CD4-positive, alpha-beta T cell (primary cell): Measurements from ENCODE around the gene CLPTM1. TPM values are rescaled to one million over a fixed set of nuclear protein-coding genes. Genes with fewer than 3 reads are reported as not detected.

Source experiments
- ATAC-seq: fragments of 200-7000 bp; cut with Tn5 transposase; one replicate; pipeline ENCODE4 v1.10.0; 2022; ENCODE audit warnings: mild to moderate bottlenecking; ENCODE audit not compliant: poor library complexity
- CTCF ChIA-PET: fragments of 350-600 bp; sonication (Branson Sonifier 250); formaldehyde crosslinking; loops from one replicate; lab custom pipeline; 2021; ENCODE audit warnings: antibody characterized with exemption, inconsistent platforms; lab: Charles Lee
- POLR2A ChIA-PET: fragments of 350-600 bp; sonication (Branson Sonifier 250); formaldehyde crosslinking; loops from one replicate; lab custom pipeline; 2021; ENCODE audit warnings: antibody characterized with exemption, inconsistent platforms; lab: Charles Lee
- DNase-seq, 14 experiments: peaks; one replicate each; pipeline ENCODE4 v3.0.0-alpha.2; 2013 to 2020; ENCODE audit warnings: mixed read lengths in 2 of 14
- H3K27ac ChIP-seq, 2 donors: one replicate each; pipeline versions ENCODE4 v1.5.1 to v1.7.0; 2013; ENCODE audit warnings: low read length in 2 of 2, low read depth in 1 of 2, mild to moderate bottlenecking in 1 of 2
- H3K27me3 ChIP-seq, 2 experiments: 1 replicate in 1 of 2; 2 replicates in 1 of 2; pipeline versions ENCODE4 v1.6.1 to v1.7.0; 2013; ENCODE audit warnings: low read length in 2 of 2, control low read depth in 1 of 2, mild to moderate bottlenecking in 1 of 2, moderate library complexity in 1 of 2; ENCODE audit not compliant: insufficient read depth in 2 of 2, control insufficient read depth in 1 of 2
- H3K36me3 ChIP-seq: one replicate; pipeline ENCODE4 v1.6.1; 2013; ENCODE audit warnings: low read length, control low read depth; ENCODE audit not compliant: insufficient read depth
- H3K4me1 ChIP-seq: one replicate; pipeline ENCODE4 v1.6.1; 2013; ENCODE audit warnings: low read length, control low read depth; ENCODE audit not compliant: insufficient read depth
- H3K4me3 ChIP-seq: one replicate; pipeline ENCODE4 v1.5.1; 2013; ENCODE audit warnings: mild to moderate bottlenecking, low read length, moderate library complexity
- H3K9me3 ChIP-seq, 2 experiments: 1 replicate in 1 of 2; 2 replicates in 1 of 2; pipeline versions ENCODE4 v1.6.1 to v1.7.0; 2013; ENCODE audit warnings: low read length in 2 of 2, mild to moderate bottlenecking in 2 of 2, control low read depth in 1 of 2, moderate library complexity in 1 of 2; ENCODE audit not compliant: control insufficient read depth in 1 of 2, insufficient read depth in 1 of 2
- H3K27ac Mint-ChIP-seq: one replicate; pipeline ENCODE4 v1.8.0; 2020; ENCODE audit warnings: mixed read lengths
- H3K27me3 Mint-ChIP-seq: one replicate; pipeline ENCODE4 v1.8.0; 2021; ENCODE audit warnings: mixed read lengths
- H3K36me3 Mint-ChIP-seq: one replicate; pipeline ENCODE4 v1.8.0; 2021; ENCODE audit warnings: low read depth, mixed read lengths
- H3K4me1 Mint-ChIP-seq: one replicate; pipeline ENCODE4 v1.8.0; 2021; ENCODE audit warnings: low read depth, mixed read lengths
- H3K4me3 Mint-ChIP-seq: one replicate; pipeline ENCODE4 v1.8.0; 2020; ENCODE audit warnings: mild to moderate bottlenecking, mixed read lengths
- H3K9me3 Mint-ChIP-seq: one replicate; pipeline ENCODE4 v1.8.0; 2020; ENCODE audit warnings: mixed read lengths
- CTCF ChIP-seq: fragments of 200-600 bp; IDR thresholded peaks from one replicate; pipeline ENCODE4 v1.8.0; 2022; ENCODE audit warnings: antibody characterized with exemption, mild to moderate bottlenecking
- intact Hi-C, 2 experiments: fragments of 100-400 bp; cut with DNase I in 1 of 2; cut with micrococcal nuclease in 1 of 2; formaldehyde crosslinking; loops; one replicate each; pipeline versions ENCODE4 v1.15.1 to v1.9.0; 2023 to 2025; cut with DNase I, micrococcal nuclease
- total RNA-seq, 174 experiments: library from RNA in 2 of 174; stranded (reverse) in 2 of 174; gene quantifications; one replicate each; pipeline ENCODE4 v1.2.3 and lab custom pipeline; 2021 to 2026

The CLPTM1 gene
- total RNA-seq, 2 experiments from 2014 or later = 71.0 to 72.7 TPM

GRCh38 chr19:45011959-45012358 is 56.8 kb downstream of the CLPTM1 start:
- Histone ChIP-seq H3K4me3 (no peak overlapping the region), H3K27me3 (no peaks in the 10 kb centered on the region), H3K9me3 (no peaks in the 10 kb centered on the region), H3K4me1 (peaks cover 17% of the 10 kb centered on the region), H3K36me3 (peaks cover 44% of the 10 kb centered on the region), H3K27ac (no peak overlapping the region)
- Mint-ChIP-seq H3K9me3 (no peaks in the 10 kb centered on the region), H3K4me3 (no peak overlapping the region), H3K36me3 (peaks cover 59% of the 10 kb centered on the region), H3K27me3 (no peaks in the 10 kb centered on the region), H3K4me1 (peaks cover 11% of the 10 kb centered on the region), H3K27ac (no peak overlapping the region)
- ATAC-seq (no peak), DNase-seq (no peak)
- ChIA-PET POLR2A (no interaction called here), CTCF (no interaction called here)
- intact Hi-C loops = no loop called here
- TF ChIP-seq CTCF = no peak

- H3K9me3 Mint-ChIP-seq = no peaks in the 10 kb centered on the region
- ATAC-seq (peak; percentile 82), DNase-seq (peak; percentile 49 to 95 (median 64))
- Histone ChIP-seq H3K36me3 (peaks cover 40% of the 10 kb centered on the region), H3K4me3 (peak overlapping the region; percentile 13), H3K27me3 (no peaks in the 10 kb centered on the region), H3K27ac (peak overlapping the region; percentile 67 to 86), H3K4me1 (peaks cover 21% of the 10 kb centered on the region), H3K9me3 (no peaks in the 10 kb centered on the region)
- POLR2A ChIA-PET = interaction anchor here (1.1 kb wide), 1 partner anchor 15 kb away, joined by 3 read pairs; the partner anchor contains the start of gene RELB
- H3K4me3 Mint-ChIP-seq = peak overlapping the region; percentile 56
- H3K36me3 Mint-ChIP-seq = peaks cover 56% of the 10 kb centered on the region
- H3K27ac Mint-ChIP-seq = peak overlapping the region; percentile 82
- intact Hi-C loops = loop anchor here (1.0 to 2.0 kb wide), 5 partner anchors 42 to 322 kb away; no protein-coding TSS in a partner anchor
- peak; percentile 69 for TF ChIP-seq CTCF
- CTCF ChIA-PET = interaction anchor here (0.7 to 1.9 kb wide), 5 partner anchors 12 to 43 kb away, joined by 3 to 8 read pairs (median 4); partner anchors contain the start of gene CLASRP
- no peaks in the 10 kb centered on the region for H3K27me3 Mint-ChIP-seq
- peaks cover 13% of the 10 kb centered on the region for H3K4me1 Mint-ChIP-seq
These were observed 61.5 kb downstream of the CLPTM1 start for GRCh38 chr19:45016388-45017314.

GRCh38 chr19:45019187-45019586 is 64.0 kb downstream of the CLPTM1 start:
- intact Hi-C loops = no loop called here
- Mint-ChIP-seq H3K9me3 (no peaks in the 10 kb centered on the region), H3K4me3 (no peak overlapping the region), H3K27ac (no peak overlapping the region), H3K36me3 (peaks cover 53% of the 10 kb centered on the region), H3K4me1 (peaks cover 13% of the 10 kb centered on the region), H3K27me3 (no peaks in the 10 kb centered on the region)
- Histone ChIP-seq H3K36me3 (peaks cover 38% of the 10 kb centered on the region), H3K27me3 (no peaks in the 10 kb centered on the region), H3K4me1 (peaks cover 21% of the 10 kb centered on the region), H3K27ac (no peak overlapping the region), H3K9me3 (no peaks in the 10 kb centered on the region), H3K4me3 (no peak overlapping the region)
- DNase-seq (no peak), ATAC-seq (no peak)
- CTCF ChIA-PET = no interaction called here
- TF ChIP-seq CTCF = no peak
- POLR2A ChIA-PET = no interaction called here
